Subcutaneous adipose tissue (tissue), 4 donors: ENCODE data around the gene SEC11A. TPM values are rescaled to one million over a fixed set of nuclear protein-coding genes. Genes with fewer than 3 reads are reported as not detected.

Source experiments
- total RNA-seq, 4 donors: library from RNA; depleted of rRNA; stranded (reverse); fragments of >200 nt; gene quantifications; one replicate each; pipeline ENCODE4 v1.1.0, GENCODE V29; 2016
- TF ChIP-seq, protein P1 (sequence below): fragments of 450-650 bp; IDR thresholded peaks from one replicate; pipeline ENCODE4 v1.5.1; 2016; ENCODE audit warnings: low read depth, mild to moderate bottlenecking, control low read depth, antibody characterized with exemption, moderate library complexity

SEC11A gene
- total RNA-seq, 4 donors from 2014 or later: 185 to 250 (median 214) TPM

DNA sequence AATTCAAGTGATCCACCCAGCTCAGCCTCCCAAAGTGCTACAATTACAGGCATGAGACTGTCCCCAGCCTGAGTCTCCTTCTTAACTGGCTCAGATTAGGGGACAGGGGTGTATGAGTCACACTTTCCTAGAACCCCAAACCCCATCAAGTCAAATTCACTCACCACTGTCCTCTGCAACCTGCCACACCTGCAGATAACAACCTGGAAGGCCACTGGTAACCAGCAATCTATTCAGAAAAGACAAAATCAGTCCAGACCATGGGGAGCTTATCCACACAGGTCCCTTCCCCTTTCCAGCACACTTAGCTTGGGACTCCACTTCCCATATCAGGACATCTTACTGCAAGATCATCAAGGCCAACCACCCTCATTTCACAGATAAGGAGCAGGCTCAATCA is 68.2 kb downstream of the SEC11A start:
- TF ChIP-seq, protein P1, sequence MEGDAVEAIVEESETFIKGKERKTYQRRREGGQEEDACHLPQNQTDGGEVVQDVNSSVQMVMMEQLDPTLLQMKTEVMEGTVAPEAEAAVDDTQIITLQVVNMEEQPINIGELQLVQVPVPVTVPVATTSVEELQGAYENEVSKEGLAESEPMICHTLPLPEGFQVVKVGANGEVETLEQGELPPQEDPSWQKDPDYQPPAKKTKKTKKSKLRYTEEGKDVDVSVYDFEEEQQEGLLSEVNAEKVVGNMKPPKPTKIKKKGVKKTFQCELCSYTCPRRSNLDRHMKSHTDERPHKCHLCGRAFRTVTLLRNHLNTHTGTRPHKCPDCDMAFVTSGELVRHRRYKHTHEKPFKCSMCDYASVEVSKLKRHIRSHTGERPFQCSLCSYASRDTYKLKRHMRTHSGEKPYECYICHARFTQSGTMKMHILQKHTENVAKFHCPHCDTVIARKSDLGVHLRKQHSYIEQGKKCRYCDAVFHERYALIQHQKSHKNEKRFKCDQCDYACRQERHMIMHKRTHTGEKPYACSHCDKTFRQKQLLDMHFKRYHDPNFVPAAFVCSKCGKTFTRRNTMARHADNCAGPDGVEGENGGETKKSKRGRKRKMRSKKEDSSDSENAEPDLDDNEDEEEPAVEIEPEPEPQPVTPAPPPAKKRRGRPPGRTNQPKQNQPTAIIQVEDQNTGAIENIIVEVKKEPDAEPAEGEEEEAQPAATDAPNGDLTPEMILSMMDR: no peak

DNA sequence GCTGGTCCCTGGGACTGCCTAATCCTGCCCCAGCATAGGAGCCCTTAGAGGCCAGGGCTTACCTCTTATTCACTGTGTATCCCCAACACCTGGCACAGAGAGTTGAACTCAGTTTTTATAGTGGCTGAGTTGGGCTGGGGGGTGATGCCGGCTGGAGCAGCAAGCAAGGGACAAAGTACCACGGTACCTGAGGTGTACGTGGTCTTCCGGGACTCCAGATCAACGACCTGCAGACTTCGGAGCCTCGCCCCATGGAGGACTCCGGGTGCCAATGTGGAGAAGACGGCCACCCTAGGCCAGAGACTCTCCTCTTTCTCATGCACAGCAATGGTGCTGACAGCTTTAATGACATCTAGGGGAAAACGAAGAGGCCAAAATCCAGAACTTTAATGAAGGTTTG is 69.9 kb downstream of the SEC11A start:
- TF ChIP-seq, protein P1: no peak

DNA sequence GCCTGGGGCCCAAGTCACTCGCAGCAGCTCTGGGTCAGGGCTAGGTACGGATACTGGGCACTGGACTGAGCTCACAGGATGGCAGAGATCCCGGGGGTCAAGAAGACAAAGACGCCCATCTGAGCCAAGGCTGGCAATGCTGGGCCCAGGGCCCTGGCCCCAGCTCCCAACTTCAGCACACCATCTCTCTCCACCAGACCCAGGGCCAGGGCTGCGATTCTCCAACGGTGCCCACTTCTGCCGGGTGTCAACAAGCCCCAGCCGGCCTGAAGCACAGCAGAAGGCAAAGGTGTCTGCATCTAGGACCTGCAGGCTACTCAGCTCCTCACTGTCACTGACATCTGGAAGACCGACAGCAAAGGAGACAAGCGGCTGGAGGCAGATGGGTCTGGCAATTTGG is 70.4 kb downstream of the SEC11A start:
- TF ChIP-seq, protein P1: no peak

DNA sequence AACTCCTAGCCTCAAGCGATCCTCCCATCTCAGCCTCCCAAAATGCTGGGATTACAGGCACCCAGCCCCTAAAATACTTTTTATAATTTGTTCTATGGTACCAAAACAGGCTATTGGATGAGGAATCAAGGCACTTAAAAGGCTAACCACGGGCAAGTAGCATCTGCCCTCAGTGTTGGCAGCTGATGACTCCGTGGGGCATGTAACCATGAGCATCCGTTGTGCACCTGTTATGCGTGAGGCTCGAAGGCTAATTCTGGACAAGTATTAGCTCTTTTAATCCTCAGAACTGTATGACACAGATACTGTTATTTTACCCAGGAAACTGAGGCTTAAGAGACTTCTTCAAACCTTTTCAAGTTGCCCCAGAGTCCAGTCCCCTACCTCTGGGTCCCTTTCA is 72.1 kb downstream of the SEC11A start:
- TF ChIP-seq, protein P1: no peak

DNA sequence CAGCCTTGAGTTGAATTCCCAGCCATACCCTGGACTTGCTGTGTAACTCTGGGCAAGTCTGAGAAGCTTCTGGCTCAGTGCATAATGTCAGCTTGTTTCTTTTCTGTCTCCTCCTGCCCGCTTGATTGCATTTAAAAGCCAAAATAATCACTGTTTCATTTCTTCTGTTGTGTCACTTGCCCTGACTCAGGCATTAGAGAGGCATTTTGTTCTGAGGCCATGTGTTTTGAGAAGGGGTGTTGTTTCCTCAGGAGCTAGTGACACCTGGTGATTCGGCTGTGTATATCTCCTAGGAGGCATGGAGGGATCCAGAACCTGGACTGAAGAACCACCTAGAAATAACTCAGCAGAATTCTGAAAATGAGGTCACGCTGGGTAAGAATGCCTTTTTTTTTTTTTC is 77.8 kb downstream of the SEC11A start:
- TF ChIP-seq, protein P1: no peak

DNA sequence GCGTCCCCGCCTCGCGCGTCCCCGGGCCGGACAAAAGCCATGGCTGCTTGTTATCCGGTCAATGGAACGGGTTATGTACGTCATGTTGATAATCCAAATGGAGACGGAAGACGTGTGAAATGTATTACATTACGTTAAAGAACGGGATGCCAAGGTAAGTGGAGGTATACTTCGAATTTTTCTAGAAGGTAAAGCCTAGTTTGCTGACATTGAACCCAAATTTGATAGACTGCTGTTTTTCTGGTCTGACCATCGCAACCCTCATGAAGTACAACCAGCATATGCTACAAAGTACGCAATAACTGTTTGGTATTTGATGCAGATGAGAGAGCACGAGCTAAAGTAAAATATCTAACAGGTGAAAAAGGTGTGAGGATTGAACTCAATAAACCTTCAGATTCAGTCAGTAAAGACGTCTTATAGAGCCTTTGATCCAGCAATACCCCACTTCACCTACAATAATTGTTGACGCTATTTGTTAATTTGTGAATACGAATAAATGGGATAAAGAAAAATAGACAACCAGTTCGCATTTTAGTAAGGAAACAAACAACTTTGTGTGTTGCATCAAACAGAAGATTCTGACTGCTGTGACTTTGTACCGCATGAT is 81.6 kb downstream of the SEC11A start:
- TF ChIP-seq, protein P1: no peak

DNA sequence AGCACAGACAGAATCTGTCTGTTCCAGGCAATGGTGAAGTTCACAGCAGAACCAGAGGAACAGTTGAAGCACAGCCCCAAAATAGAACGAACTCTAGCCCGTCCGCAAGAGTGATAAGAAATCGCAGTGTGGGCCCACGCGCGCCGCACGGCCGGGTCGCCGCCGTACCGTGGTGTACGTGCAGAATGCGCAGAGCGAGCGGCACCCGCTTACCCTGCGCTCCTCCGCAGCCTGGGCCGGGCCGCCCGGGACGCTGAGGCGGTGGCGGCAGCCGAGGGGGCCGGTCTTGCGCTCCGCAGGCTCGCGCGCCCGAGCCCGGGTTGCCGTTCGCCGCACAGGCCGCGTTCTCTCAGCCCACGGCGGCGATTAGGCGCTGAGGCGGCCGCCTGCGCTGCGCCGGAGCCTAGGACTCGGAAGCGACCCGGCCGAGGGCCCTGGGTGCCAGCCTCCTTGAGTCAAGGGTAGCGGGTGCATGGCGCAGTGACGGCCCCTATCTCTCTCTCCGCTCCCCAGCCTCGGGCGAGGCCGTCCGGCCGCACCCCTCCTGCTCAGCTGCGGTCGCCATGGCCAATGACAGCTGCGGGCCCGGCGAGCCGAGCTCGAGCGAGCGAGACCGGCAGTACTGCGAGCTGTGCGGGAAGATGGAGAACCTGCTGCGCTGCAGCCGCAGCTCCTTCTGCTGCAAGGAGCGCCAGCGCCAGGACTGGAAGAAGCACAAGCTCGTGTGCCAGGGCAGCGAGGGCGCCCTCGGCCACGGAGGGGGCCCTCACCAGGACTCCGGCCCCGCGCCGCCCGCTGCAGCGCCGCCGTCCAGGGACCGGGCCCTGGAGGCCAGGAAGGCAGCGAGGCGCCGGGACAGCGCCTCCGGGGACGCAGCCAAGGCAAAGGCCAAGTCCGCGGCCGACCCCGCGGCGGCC is 82.4 kb downstream of the SEC11A start:
- TF ChIP-seq, protein P1: no peak
